Embryonic facial prominence (tissue), 1 donor: Measurements from ENCODE around the gene PRKCH.

ENCODE experiments used
- DNase-seq: peaks from one replicate; pipeline ENCODE4 v3.0.0-alpha.2; 2016; ENCODE audit errors: extremely low spot score

The PRKCH gene

DNA sequence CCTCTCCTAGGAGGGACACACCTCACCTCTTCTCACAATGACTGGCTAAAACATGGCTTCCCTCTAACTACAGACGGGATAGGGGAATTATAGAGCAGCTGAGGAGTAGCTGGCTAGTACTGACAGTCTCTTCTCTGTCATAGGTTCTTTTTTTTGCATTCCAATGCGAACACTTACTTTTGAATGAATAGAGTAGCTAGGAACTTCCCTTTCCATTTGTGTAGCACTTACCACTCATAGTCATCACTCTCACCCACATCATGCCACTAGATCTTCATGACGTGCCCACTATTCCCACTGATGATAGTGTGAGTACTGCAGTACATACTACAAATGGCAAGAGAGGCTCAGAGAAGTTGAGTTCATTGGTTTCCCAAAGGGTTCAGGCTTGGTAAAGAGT, 230.0 kb downstream of the PRKCH start:
- no peak for DNase-seq

DNA sequence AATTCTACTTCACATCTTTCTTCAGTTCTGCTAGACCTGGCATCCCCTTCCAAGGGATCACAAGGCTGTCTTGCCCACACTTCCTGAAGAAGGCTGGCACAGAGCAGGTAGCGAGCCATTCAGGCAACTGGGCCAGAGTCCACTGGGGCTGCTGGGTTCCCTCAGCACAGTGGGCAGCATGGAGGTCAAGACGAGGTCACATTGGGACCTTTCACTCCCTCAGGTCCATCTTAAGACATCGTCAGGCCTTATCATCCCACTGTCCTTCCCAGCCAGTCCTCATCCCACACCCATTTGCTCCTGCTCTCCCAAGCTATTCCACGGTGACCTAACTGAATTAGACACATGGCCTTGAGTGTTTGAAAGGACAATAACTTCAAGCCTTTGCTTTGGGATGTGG, 230.9 kb downstream of the PRKCH start:
- no peak for DNase-seq

DNA sequence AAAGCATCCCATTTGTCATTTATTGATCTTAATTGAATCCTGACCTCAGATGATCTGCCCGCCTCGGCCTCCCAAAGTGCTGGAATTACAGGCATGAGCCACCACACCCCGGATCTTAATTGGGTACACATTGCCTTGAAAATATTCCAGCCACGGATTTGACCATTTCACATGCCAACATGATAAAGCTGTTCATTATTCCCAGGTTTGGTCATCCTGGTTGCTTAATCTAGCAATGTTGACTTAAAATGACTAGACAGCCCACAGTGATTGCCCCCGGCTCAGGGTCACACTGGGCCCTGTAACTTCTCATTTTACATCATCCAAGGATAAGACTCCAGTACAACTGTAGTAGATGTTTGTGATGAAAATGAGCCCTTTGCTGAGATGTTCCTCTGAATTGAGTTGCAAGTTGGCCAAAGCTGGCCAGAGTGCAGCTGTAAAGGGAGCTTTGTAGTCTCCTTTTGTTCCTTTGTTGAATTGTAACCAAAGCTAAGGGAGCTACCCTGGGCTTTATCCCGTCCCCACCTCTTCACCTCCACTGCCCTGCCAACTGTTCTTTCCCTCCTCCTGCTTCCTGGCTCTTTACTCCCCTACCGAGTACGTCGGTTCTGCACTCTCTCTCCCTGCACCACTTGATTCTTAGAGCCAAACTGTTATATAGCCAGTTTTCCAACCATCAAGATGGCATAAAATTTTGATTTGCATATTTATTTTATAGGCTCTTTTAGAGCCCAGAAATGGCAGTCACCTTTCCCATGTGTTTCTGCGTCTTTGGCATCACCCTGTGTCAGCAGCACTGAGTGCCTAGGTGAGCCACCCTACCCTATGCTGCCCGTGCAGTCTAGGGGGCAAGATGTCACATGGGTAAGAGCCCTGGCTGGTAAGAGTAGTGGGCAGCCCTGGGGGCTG, 232.6 kb downstream of the PRKCH start:
- DNase-seq = no peak

DNA sequence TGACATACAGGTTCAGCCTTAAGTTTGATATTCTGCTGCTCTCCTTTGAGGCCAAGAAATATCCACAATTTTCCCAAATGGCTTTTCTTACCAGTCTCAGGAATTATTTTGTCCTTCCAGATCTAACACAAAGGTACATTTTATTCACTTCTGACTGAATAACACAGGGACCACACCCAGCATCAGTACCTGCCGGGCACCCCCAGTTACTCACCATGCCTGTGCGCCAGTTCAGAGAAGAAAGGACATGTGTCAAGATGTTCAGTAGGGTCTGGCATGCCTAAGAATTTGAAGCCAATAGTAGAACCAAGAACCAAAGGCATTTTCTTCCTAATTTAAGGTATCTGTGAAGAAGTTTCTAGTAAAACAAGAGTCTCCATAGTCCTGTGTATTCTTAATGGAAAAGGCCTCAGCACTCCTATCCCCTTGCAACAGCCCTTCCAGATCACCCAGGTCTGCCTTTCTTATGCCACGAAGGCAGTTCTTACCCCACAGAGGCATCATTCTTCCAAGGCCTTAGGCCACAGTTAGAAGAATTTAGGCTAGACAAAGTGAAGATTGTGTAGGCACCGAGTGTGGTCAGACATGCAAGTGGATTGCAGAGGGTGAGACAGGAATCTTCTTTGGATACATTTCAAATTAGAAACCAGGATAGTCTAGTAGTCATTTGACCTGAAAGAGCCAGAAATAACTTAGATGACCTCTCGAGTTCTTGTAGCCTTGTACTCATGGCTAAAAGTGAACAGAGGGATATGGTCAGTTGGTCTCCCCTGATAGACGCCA, 233.9 kb downstream of the PRKCH start:
- DNase-seq = no peak

DNA sequence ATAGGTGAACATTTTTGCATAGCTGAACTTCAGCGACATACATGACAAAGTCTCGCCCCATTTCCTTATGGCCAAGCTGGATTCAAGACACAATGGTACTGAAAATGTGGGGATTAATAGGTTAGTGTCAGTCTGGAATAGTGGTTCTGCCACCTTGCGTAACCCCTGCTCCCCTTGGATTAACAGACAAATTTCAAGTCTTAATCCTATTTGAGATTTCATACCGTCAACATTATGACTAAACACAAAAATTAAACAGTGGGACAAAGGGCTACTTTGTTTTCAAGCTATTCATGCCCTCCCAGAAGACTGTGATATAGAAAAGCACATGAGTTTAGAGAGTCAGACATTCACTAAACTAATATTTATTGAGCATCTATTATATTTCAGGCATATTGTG, 235.1 kb downstream of the PRKCH start:
- no peak for DNase-seq

DNA sequence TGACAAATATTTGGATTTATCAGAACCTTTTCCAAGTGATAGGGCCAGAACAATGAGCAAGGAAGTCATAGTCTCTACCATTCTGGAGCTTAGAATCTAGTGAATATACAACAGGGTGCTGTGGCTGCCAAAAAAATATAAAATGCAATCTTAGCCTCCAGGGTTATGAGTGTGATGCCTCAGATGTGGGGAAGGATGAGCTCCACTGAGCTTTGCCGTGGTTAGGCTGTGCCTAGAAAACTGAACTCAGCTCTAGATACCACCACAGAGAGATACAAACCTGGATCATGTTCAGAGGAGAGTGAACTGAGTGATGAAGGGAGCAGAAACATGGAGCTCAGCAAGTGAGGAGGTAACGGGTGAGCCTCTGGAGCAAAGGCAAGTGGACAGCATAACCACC, 235.9 kb downstream of the PRKCH start:
- no peak for DNase-seq

DNA sequence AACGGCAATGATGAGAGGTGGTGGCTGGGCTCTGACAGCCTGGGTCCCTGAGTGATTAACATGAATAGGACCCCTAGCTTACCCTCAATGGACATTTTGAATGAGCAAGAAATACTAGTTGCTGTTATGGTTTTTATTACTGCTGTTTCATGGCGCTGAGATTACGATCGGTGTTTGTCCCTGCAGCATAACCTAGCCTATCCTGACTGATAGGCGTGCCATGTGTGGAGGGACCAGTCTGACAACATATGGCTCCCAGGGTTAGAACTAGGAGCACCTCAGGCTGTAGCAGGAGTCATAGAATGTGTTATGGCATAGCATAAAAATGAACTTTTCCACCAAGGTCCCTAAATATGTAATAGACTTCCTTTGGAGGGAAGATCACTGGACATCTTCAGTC, 236.5 kb downstream of the PRKCH start:
- no peak for DNase-seq

DNA sequence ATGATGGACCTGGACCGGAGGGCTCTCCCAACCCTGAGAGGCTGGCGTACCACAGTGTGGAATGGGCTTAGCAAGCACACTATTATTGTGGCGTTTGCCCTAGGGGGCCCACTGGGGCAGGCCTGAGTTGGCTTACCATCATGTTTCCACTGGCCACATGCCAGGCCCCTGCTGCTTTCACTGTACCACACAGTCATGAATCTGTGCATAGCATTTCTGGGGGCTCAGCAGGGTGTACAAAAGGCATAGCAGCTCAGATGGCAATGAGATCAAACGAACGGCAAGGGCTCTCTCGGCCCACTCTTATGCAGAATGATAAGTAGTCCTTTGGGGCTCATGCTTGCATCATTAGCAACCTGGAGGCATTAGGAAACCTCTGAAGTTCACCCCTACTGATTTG, 236.9 kb downstream of the PRKCH start:
- no peak for DNase-seq

DNA sequence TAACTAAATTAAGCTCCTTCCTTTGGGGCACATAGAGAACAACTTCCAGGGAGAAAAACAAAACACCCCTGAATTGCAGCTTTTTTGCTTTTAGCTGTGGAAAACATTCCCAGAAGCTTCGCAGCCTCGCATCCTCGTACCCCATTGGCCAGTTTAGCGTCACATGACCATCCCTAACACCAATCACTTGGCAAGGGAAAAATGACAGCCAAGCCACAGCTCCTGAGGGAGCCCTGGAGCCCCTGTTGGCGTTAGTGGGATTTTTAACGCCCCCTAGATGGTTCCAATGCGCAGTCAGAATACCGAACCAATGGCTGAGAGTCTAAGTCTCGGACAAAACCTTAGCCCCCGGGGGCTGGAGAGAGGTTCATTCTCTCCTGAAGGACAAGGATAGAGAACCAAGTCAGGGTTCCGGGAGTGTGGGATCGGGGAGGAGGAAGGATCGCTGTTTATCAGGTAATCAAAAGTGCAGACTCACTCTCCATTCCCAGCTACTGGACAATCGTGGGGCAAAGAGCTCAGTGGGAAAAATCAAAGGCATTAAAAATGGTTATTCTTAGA, 238.3 kb downstream of the PRKCH start:
- DNase-seq = no peak

DNA sequence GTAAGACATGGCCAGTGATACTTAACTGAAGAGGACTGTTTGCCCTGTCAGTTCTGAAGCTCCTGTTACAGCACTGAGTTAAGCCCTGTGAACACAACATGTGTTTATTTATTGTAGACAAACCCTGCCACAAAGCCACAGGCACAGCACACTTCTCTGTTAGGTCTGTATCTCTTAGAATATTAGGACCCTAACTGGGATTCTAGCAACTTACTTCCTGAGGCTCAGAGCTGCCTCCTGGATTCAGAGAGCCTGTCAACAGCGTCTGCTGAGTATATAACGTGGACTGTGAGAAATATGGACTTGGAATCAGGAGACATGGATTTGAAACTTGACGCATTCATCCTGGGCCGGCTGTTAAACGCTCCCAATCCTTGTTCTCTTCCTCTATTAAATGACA, 238.9 kb downstream of the PRKCH start:
- no peak for DNase-seq

DNA sequence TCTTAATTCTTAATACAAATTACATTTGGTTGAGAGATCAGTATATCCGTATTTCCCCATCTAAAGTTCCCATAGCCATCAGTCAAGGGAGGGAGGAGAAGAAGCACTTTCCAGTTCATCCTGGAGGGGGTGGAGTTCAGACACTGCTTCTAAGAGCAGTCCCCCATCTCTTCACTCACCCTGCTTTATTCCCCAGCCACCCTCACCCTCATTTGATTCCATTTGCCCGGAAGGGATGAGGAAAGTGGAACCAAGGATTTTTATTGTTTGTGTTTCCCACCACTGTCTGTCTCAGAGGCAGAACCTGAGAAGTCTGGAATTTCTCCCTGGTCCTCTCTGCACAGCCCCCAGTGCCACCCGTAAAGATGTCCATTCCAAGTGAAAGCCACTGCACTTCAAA, 239.7 kb downstream of the PRKCH start:
- no peak for DNase-seq

DNA sequence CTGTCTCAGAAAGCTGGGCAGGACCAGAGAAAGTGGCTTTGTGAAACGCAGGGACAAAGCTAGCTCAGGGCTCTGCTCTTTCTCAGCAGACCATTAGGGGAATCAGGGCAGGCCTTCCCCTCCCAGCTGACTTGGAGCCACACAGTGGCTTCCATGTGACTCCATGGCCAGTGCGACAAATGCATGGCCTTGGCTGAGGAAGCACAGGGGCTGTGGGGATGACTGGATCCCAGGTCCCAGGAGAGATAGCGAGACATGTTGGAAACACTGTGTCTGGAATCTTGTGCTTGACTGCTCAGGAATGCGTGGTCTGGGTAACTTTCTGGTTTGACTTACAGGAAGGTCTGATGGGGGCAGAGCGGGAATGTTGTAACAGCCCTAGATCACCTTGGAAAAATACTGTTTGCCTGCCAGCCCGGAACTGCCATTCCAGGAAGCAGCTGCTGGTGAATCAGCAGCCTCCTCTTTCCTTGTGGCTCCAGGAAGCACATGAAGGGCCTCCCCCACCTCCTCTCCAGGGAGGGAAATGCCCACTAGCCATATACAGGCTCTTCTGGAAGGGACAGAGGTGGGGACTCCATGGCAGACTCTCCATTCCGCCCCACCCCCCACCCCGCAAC, 240.4 kb downstream of the PRKCH start:
- no peak for DNase-seq

DNA sequence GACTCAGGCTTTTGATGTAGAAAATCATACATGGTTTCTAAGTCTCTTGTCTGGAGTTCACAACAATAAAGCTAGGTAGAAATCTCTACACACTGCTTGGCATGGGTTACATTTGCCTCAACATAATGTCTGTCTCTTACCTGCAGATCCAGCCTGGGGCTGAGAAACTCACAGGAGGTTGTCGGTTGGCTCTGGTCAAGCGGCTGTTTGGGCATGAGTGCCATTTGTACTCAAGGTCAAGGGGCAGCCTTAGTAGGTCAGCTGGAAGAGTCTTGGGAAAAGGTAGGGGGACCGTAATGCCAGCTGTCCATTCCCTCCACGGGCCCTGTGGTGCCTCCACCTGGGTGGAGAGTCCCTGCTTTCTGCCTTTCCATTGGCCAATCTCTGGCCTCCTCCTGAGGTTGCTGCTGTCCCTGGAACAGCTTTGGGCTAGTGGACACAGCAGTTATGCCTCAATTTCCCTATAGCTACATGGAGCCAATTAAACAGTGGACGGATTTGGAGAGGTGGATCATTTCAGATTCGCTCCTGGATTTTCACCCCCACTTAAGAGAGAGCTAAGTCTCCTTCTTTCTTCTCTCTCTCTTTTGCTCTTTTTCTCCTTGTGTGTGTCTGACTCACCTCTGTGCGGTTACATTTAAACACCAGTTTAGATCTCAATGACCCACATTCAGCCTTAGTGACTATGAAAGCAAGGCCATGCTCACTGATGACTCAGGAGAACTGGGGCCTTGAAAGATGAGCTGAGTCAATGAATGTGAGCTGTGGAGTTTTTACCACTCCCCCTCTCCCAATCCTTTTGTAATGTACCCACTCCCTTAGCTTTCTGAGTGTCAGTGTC, 241.2 kb downstream of the PRKCH start:
- no peak for DNase-seq

DNA sequence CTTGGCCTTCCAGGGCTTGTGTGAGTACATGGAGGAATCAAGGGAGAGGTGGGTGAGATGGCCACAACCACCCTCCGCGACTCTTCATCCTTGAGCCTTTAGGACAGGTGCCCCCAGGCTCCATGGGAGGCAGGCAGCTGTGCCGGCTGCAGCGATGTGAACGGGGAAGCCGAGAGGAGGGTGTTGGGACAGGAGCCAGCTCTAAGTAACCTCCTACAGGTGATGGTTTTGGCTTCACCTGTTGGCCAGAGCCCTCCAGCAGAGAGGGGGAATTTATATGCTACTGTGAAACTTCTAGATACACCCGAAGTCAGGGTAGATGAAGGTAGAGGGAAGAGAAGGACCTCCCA, 241.8 kb downstream of the PRKCH start:
- DNase-seq = no peak

DNA sequence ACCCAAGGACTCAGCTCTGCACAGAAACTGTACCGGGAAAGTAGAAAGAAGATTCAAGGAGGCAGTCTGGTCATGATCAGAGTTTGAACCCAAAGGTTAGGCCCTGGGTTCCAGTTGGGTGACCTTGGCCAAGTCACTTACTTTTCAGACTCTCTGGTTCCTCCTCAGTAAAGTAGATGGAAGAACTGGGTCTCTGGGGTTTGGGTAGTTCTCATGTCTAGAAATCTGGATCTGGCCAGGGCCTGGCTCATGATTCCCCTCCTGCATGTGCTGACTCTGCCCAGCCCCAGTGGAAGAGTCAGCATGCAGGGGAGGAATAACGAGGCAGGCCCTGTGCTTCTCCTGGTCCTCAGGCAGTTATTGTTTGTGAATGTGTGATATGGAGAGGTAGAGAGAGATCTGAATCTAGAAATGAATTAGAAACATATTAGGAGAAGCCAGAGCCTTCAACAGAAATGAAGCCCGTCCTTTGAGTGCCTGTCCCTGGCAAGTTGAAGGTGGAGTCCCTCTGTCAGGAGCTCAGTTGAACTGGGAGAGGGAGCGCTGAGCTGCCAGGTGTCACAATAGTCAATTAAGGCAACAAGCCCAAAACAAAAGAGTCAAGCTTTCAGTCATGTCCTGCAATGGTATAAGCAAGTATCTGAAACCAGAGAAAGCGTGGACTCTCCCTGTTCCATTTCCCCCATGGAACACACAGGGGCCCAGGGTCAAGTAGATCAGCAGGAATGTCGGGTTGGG, 242.7 kb downstream of the PRKCH start:
- DNase-seq = no peak

DNA sequence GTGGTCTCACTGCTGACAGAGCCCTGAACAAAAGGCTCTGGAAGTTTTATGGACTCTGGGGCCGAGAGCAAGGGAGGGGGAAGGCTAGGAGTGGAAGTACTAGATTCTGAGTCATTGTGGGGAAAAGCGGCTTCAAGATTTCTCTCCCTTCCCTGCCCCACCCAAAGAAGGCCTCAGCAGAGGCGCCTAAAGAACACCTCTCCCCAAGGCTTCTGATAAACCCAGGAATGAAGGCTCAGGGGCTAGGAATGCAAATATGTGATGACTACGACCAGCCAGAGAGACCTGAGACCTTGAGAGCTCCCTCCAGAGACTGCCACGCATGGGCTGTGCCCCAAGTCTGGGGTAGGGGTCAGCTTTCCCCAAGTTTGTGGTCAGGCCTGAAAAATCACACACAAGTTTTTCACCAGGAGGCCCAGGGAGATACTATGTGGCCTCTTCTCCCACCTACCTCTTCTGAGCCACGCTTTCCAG, 243.3 kb downstream of the PRKCH start:
- DNase-seq = no peak

DNA sequence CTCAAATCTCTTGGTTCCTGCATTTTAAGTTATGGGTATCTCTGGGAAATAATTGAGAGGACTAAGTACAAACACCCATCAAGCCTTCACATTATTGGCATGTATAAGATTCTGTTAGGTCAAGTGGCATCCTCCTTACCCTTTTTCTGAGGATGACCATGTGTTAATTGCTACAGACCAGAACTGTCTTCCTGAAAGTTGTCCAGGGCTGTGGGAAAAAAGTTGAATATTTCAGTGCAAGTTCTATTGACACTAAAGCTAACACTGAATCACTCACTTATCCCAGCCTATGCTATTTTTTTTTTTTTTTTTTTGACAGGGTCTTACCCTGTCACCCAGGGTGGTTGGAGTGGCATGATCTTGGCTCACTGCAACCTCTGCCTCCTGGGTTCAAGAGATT, 243.8 kb downstream of the PRKCH start:
- DNase-seq = no peak

DNA sequence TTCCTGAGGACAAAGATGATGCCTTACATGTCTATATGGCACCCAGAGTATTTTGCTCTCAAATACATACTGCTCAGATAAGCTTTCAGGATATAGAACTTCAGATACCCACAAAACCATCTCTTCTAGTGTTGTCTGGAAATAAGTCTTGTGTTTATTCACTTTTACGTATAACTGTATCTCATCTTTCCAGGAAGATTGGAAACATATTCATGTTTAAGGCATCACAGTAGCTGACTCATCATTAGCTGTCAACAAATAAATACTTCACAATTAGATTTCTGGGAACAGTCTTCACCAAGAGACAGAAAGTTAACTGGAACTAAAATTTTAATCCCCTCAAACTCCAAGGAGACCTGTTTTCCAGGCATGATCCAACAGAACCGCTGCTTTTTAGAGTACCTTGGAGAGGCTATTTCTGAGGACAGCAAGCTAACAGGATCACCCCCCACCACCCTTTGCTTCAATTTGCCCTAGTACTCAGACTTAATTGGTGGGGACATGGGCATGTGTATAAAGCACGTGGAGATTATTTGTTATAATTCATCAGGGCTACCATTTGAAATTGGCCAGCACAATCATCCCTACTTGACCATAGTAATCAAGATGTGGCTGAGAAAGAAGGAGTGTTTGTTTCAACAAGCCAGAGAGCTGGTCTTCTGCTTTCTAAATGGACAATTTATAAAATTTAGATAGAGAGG, 244.6 kb downstream of the PRKCH start:
- DNase-seq = no peak

DNA sequence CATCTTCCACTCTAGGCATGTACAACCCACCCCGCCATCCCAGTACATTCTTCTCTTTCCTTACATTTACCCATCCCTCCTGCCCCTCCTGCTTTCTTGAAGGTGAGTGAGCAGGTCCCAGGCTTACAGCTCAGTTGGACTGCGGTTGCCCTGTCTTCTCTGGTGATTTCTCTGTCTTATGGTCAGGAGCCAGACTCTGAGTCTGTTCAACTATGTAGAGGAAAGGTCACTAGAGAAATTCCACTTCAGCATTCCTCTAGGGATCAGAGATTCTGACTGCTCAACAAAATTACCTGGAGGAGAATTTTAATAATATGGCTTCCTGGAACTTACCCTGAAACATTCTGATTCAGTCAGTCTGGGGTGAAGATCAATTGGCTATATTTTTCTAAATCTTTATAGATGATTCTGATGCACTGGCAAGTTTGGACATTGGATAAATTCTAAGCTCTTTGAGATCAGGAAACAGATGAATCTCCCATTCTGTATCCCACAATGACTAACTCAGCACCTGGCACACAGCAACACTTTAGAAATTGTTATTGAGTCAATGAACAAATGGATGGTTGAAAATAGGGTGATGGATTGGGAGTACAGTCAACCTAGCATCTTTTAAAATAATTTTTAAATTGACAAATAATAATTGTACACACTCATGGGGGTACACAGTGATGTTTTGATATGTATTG, 245.3 kb downstream of the PRKCH start:
- DNase-seq = no peak
